WERI-Rb-1 (cell line): ENCODE measurements around the gene SLC6A17.

Experiments used
- DNase-seq: peaks from one replicate; pipeline ENCODE4 v3.0.0-alpha.2; 2020
- H3K27ac ChIP-seq: fragments of 250-450 bp; sonication (Bioruptor Pico); 2 replicates; pipeline ENCODE4 v1.5.1; 2020; ENCODE audit warnings: mild to moderate bottlenecking, moderate library complexity
- H3K27me3 ChIP-seq: fragments of 250-450 bp; sonication (Bioruptor Pico); 2 replicates; pipeline ENCODE4 v1.5.1; 2021; ENCODE audit warnings: mild to moderate bottlenecking, low read depth, moderate library complexity; ENCODE audit not compliant: insufficient read depth, severe bottlenecking
- H3K36me3 ChIP-seq: fragments of 250-450 bp; sonication (Bioruptor Pico); 2 replicates; pipeline ENCODE4 v1.5.1; 2020; ENCODE audit warnings: mild to moderate bottlenecking, moderate library complexity
- H3K4me3 ChIP-seq: 2 replicates; pipeline ENCODE4 v1.5.1; 2011; ENCODE audit warnings: low read depth, mild to moderate bottlenecking, control low read depth, low read length
- H3K9me3 ChIP-seq: fragments of 250-450 bp; sonication (Bioruptor Pico); 2 replicates; pipeline ENCODE4 v1.5.1; 2021; ENCODE audit warnings: mild to moderate bottlenecking, moderate library complexity; ENCODE audit not compliant: severe bottlenecking
- CTCF ChIP-seq: IDR thresholded peaks from 2 replicates; pipeline ENCODE4 v1.5.1; 2011; ENCODE audit warnings: low read depth, mild to moderate bottlenecking, control low read depth, inconsistent platforms, low read length

Gene SLC6A17

GRCh38 chr1:110112143-110112542 lies 38.2 kb upstream of the SLC6A17 start, which contains the start of gene UBL4B:
TSS of gene UBL4B (plus strand) at chr1:110112443. CDS start at chr1:110112535, 92 bp downstream.
- Histone ChIP-seq H3K27ac (no peak within 1 kb of the TSS), H3K4me3 (no peak within 1 kb of the TSS), H3K36me3 (no peaks in the 10 kb centered on the region), H3K9me3 (no peaks in the 10 kb centered on the region), H3K27me3 (no peaks in the 10 kb centered on the region)
- no peak for DNase-seq
- TF ChIP-seq CTCF, result no peak

GRCh38 chr1:110112656-110113055 lies 37.6 kb upstream of the SLC6A17 start:
- no peaks in the 10 kb centered on the region for H3K27me3 ChIP-seq
- H3K36me3 ChIP-seq, result no peaks in the 10 kb centered on the region
- DNase-seq, result no peak
- no peak overlapping the region for H3K27ac ChIP-seq
- H3K9me3 ChIP-seq, result no peaks in the 10 kb centered on the region
- no peak overlapping the region for H3K4me3 ChIP-seq
- no peak for TF ChIP-seq CTCF

GRCh38 chr1:110113551-110113950 lies 36.7 kb upstream of the SLC6A17 start:
- Histone ChIP-seq H3K4me3 (no peak overlapping the region), H3K36me3 (no peaks in the 10 kb centered on the region), H3K27ac (no peak overlapping the region), H3K9me3 (no peaks in the 10 kb centered on the region), H3K27me3 (no peaks in the 10 kb centered on the region)
- no peak for DNase-seq
- TF ChIP-seq CTCF, result no peak

GRCh38 chr1:110114173-110114572 lies 36.1 kb upstream of the SLC6A17 start:
- TF ChIP-seq CTCF, result no peak
- no peak overlapping the region for H3K27ac ChIP-seq
- no peak for DNase-seq
- H3K4me3 ChIP-seq, result no peak overlapping the region
- no peaks in the 10 kb centered on the region for H3K27me3 ChIP-seq
- H3K36me3 ChIP-seq, result no peaks in the 10 kb centered on the region
- no peaks in the 10 kb centered on the region for H3K9me3 ChIP-seq

- Histone ChIP-seq H3K36me3 (no peaks in the 10 kb centered on the region), H3K4me3 (no peak overlapping the region), H3K9me3 (no peaks in the 10 kb centered on the region), H3K27me3 (no peaks in the 10 kb centered on the region), H3K27ac (no peak overlapping the region)
- no peak for DNase-seq
- TF ChIP-seq CTCF, result no peak
Observed at GRCh38 chr1:110114784-110115183, 35.5 kb upstream of the SLC6A17 start.

GRCh38 chr1:110118636-110119396 lies 31.5 kb upstream of the SLC6A17 start:
- H3K9me3 ChIP-seq, result peaks cover 7% of the 10 kb centered on the region
- no peaks in the 10 kb centered on the region for H3K36me3 ChIP-seq
- no peak overlapping the region for H3K4me3 ChIP-seq
- H3K27me3 ChIP-seq, result no peaks in the 10 kb centered on the region
- TF ChIP-seq CTCF, result no peak
- no peak for DNase-seq
- no peak overlapping the region for H3K27ac ChIP-seq
